ENCODE measurements around the gene SRCIN1.

Gene SRCIN1

GRCh38 chr17:38585918-38586529 lies 19.7 kb downstream of the SRCIN1 start:
- Histone ChIP-seq H3K9me3 (ENCODE audit: control insufficient read depth, low read length) (no peaks in the 10 kb centered on the region), H3K27ac (no peak overlapping the region), H3K36me3 (ENCODE audit: control insufficient read depth, insufficient read depth, low read length) (no peaks in the 10 kb centered on the region), H3K4me1 (no peaks in the 10 kb centered on the region), H3K9ac (no peak overlapping the region), H3K79me2 (no peaks in the 10 kb centered on the region), H3K4me3 (ENCODE audit: low read depth, low read length) (no peak overlapping the region), H3K27me3 (ENCODE audit: control insufficient read depth, insufficient read depth, low read length) (no peaks in the 10 kb centered on the region), H3K4me2 (ENCODE audit: low read length) (no peak overlapping the region), H2AFZ (no peak overlapping the region)
- TF ChIP-seq CTCF (IDR thresholded peaks at IDR 0.05): no peak

GRCh38 chr17:38585056-38585917 lies 20.5 kb downstream of the SRCIN1 start:
- no peak overlapping the region for H3K9ac ChIP-seq
- TF ChIP-seq CTCF (IDR thresholded peaks at IDR 0.05): no peak

GRCh38 chr17:38584350-38584925 lies 21.3 kb downstream of the SRCIN1 start:
- Histone ChIP-seq H3K4me3 (ENCODE audit: low read depth, low read length) (no peak overlapping the region), H3K9me3 (ENCODE audit: control insufficient read depth, low read length) (no peaks in the 10 kb centered on the region), H3K27me3 (ENCODE audit: control insufficient read depth, insufficient read depth, low read length) (no peaks in the 10 kb centered on the region), H3K4me2 (ENCODE audit: low read length) (no peak overlapping the region), H3K9ac (no peak overlapping the region), H3K4me1 (no peaks in the 10 kb centered on the region), H3K36me3 (ENCODE audit: control insufficient read depth, insufficient read depth, low read length) (no peaks in the 10 kb centered on the region), H3K79me2 (no peaks in the 10 kb centered on the region), H3K27ac (no peak overlapping the region), H2AFZ (peak overlapping the region; percentile 45)
- TF ChIP-seq CTCF (IDR thresholded peaks at IDR 0.05): peak; percentile 95

More at GRCh38 chr17:38585056-38585917, 20.5 kb downstream of the SRCIN1 start:
- H3K36me3 ChIP-seq (ENCODE audit: control insufficient read depth, insufficient read depth, low read length): no peaks in the 10 kb centered on the region
- H3K4me2 ChIP-seq (ENCODE audit: low read length): no peak overlapping the region
- no peaks in the 10 kb centered on the region for H3K9me3 ChIP-seq (ENCODE audit: control insufficient read depth, low read length)
- H3K27ac ChIP-seq: no peak overlapping the region
- no peaks in the 10 kb centered on the region for H3K27me3 ChIP-seq (ENCODE audit: control insufficient read depth, insufficient read depth, low read length)
- no peak overlapping the region for H3K4me3 ChIP-seq (ENCODE audit: low read depth, low read length)
- no peaks in the 10 kb centered on the region for H3K79me2 ChIP-seq
- H2AFZ ChIP-seq: no peak overlapping the region
- no peaks in the 10 kb centered on the region for H3K4me1 ChIP-seq

- TF ChIP-seq CTCF (IDR thresholded peaks at IDR 0.05): no peak
- H3K4me2 ChIP-seq (ENCODE audit: low read length): no peak overlapping the region
- no peak overlapping the region for H3K4me3 ChIP-seq (ENCODE audit: low read depth, low read length)
- H3K79me2 ChIP-seq: no peaks in the 10 kb centered on the region
- no peaks in the 10 kb centered on the region for H3K36me3 ChIP-seq (ENCODE audit: control insufficient read depth, insufficient read depth, low read length)
- H3K4me1 ChIP-seq: no peaks in the 10 kb centered on the region
- H3K27me3 ChIP-seq (ENCODE audit: control insufficient read depth, insufficient read depth, low read length): no peaks in the 10 kb centered on the region
- H3K9me3 ChIP-seq (ENCODE audit: control insufficient read depth, low read length): no peaks in the 10 kb centered on the region
- H2AFZ ChIP-seq: peak overlapping the region; percentile 45
- H3K9ac ChIP-seq: no peak overlapping the region
- H3K27ac ChIP-seq: no peak overlapping the region
Measured at GRCh38 chr17:38583828-38584349, 21.9 kb downstream of the SRCIN1 start.
